Right lobe of liver (tissue), 4 donors: Measurements from ENCODE around the gene TGFBR3.

Experiments used
- POLR2A ChIP-seq: fragments of 450-650 bp; IDR thresholded peaks from one replicate; pipeline ENCODE4 v1.6.1; 2017; ENCODE audit warnings: antibody characterized with exemption, mild to moderate bottlenecking
- TF ChIP-seq, protein P1 (sequence below), 4 donors: fragments of 200-600 bp in 3 of 4; fragments of 450-650 bp in 1 of 4; IDR thresholded peaks; one replicate each; pipeline versions ENCODE4 v1.5.1 to v1.8.0; 2016 to 2022; ENCODE audit warnings: antibody characterized with exemption in 4 of 4, mild to moderate bottlenecking in 2 of 4
- donor health status: DM: no; HTN: no; CAD: no.
- donor health status: DM: no; HTN: no; CAD: no.
- donor health status: DM: no; HTN: yes; CAD: no.

DNA sequence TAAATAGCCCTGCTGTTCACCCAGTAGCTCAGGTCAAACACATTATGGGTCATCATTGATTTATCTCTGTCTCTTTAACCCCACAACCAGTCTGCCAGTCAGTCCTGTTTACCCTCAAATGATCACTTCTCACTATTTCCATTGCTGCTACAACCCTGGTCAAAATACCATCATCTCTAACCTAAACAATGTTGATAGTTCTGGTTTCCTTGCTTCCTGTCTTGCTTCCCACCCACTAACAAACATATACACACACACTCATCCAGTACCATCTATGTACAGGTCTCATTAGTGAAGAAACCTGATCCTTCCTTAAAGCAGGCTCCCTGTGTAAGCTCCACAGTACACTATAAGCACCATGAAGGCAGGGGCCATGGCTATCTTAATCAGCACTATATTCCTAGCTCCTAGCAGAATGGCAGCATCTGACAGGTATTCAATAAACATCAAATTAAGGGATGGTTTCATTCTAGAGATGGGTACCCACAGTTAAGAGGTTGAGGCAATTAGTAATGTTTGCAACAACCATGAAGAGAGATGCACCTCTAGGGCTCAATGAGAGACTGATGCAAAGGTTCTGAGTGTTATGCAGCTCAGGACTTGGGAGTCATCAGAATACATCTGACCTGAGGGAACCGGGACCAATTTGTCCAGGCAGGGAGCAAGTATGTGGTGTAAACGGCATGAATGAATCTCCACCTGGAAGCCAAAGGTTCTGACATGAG is 10.0 kb upstream of the TGFBR3 start:
- TF ChIP-seq, protein P1, sequence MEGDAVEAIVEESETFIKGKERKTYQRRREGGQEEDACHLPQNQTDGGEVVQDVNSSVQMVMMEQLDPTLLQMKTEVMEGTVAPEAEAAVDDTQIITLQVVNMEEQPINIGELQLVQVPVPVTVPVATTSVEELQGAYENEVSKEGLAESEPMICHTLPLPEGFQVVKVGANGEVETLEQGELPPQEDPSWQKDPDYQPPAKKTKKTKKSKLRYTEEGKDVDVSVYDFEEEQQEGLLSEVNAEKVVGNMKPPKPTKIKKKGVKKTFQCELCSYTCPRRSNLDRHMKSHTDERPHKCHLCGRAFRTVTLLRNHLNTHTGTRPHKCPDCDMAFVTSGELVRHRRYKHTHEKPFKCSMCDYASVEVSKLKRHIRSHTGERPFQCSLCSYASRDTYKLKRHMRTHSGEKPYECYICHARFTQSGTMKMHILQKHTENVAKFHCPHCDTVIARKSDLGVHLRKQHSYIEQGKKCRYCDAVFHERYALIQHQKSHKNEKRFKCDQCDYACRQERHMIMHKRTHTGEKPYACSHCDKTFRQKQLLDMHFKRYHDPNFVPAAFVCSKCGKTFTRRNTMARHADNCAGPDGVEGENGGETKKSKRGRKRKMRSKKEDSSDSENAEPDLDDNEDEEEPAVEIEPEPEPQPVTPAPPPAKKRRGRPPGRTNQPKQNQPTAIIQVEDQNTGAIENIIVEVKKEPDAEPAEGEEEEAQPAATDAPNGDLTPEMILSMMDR (IDR thresholded peaks at IDR 0.05), result no peak
- TF ChIP-seq POLR2A, result no peak
